NCI-H2081 (cell line): ENCODE results near the gene PUM2.
A peak's percentile ranks its signal among the peaks of the same experiment; 100 is the strongest.

Source experiments
- DNase-seq, 2 experiments: peaks; one replicate each; lab custom pipeline; 2025; lab: John Stamatoyannopoulos, UW

The PUM2 gene

GRCh38 chr2:20348542-20348941, 2.1 kb downstream of the PUM2 start:
- peak in 1 of 2 experiments; percentile 46 for DNase-seq

- no peak for DNase-seq
Measured at GRCh38 chr2:20346565-20347381, 3.9 kb downstream of the PUM2 start.

GRCh38 chr2:20343128-20343527, 7.5 kb downstream of the PUM2 start:
- no peak for DNase-seq

GRCh38 chr2:20339012-20339411, 11.6 kb downstream of the PUM2 start:
- no peak for DNase-seq

- DNase-seq = no peak
Measured at GRCh38 chr2:20334605-20335203, 15.9 kb downstream of the PUM2 start.

GRCh38 chr2:20333738-20334137, 16.9 kb downstream of the PUM2 start:
- no peak for DNase-seq

GRCh38 chr2:20330192-20330591, 20.5 kb downstream of the PUM2 start:
- DNase-seq = no peak

GRCh38 chr2:20327370-20327769, 23.3 kb downstream of the PUM2 start:
- no peak for DNase-seq

GRCh38 chr2:20326163-20326780, 24.4 kb downstream of the PUM2 start:
- DNase-seq = peak; percentile 17 to 60

GRCh38 chr2:20322527-20323300, 27.9 kb downstream of the PUM2 start:
- DNase-seq = no peak

- no peak for DNase-seq
Measured at GRCh38 chr2:20317690-20318089, 33.0 kb downstream of the PUM2 start.

- no peak for DNase-seq
Measured at GRCh38 chr2:20317197-20317596, 33.4 kb downstream of the PUM2 start.

GRCh38 chr2:20314562-20315501, 35.8 kb downstream of the PUM2 start:
- DNase-seq = no peak

- no peak for DNase-seq
Measured at GRCh38 chr2:20313659-20314058, 37.0 kb downstream of the PUM2 start.

GRCh38 chr2:20309001-20309400, 41.6 kb downstream of the PUM2 start:
- no peak for DNase-seq

- no peak for DNase-seq
Measured at GRCh38 chr2:20307311-20307710, 43.3 kb downstream of the PUM2 start.

GRCh38 chr2:20304411-20304810, 46.2 kb downstream of the PUM2 start:
- DNase-seq = no peak

GRCh38 chr2:20303966-20304365, 46.7 kb downstream of the PUM2 start:
- no peak for DNase-seq

- no peak for DNase-seq
Measured at GRCh38 chr2:20302019-20302418, 48.6 kb downstream of the PUM2 start.

GRCh38 chr2:20300656-20301055, 50.0 kb downstream of the PUM2 start:
- DNase-seq = no peak

GRCh38 chr2:20299113-20299512, 51.5 kb downstream of the PUM2 start:
- DNase-seq = no peak
